K562 (cell line): Measurements from ENCODE around the gene CHKB. TPM values are rescaled to one million over a fixed set of nuclear protein-coding genes. Genes with fewer than 3 reads are reported as not detected.

Experiments
- ATAC-seq: fragments of 200-7000 bp; cut with Tn5 transposase; 3 replicates; pipeline ENCODE4 v1.9.1; 2020; ENCODE audit warnings: moderate library complexity
- BruUV-seq: library from RNA; stranded (reverse); fragments of 400-500 nt; replicated peaks from 2 replicates; lab custom pipeline; 2021; lab: Mats Ljungman, UMichigan
- CTCF ChIA-PET: fragments of 300-600 bp; formaldehyde crosslinking; extraction: SDS; loops from one replicate; lab custom pipeline; 2021; ENCODE audit warnings: low intra/inter-chr PET ratio; lab: Yijun Ruan, JAX
- POLR2A ChIA-PET: fragments of 300-600, 350-650 bp; sonication (Branson Sonifier 250); formaldehyde crosslinking; extraction: SDS; loops from one replicate; lab custom pipeline; 2021; ENCODE audit warnings: antibody characterized with exemption, inconsistent platforms; lab: Yijun Ruan, JAX
- DNase-seq, 4 experiments: peaks; one replicate each; pipeline versions ENCODE4 v3.0.0 to v3.0.0-alpha.2; 2011 to 2018; ENCODE audit warnings: low spot score in 3 of 4, mixed read lengths in 3 of 4; ENCODE audit errors: extremely low read depth in 1 of 4
- FAIRE-seq: peaks from 2 replicates; lab custom pipeline; 2011; peaks lifted over from hg19 to GRCh38; lab: Jason Lieb, UNC
- H2AFZ ChIP-seq: 2 replicates; pipeline ENCODE4 v1.6.0; 2011; ENCODE audit warnings: low read depth, low read length, control low read depth, inconsistent platforms
- H3K27ac ChIP-seq: fragments of 200-600 bp; 3 replicates; pipeline ENCODE4 v1.8.0; 2011; ENCODE audit warnings: low read depth, mild to moderate bottlenecking, control low read depth, inconsistent platforms, low read length, moderate library complexity, mixed read lengths; ENCODE audit errors: extremely low read depth
- H3K27me3 ChIP-seq, 2 experiments: fragments of 300-600 bp in 1 of 2; 2 replicates in 1 of 2; 3 replicates in 1 of 2; pipeline versions ENCODE4 v1.6.0 to v1.8.0; 2011; ENCODE audit warnings: inconsistent platforms in 2 of 2, low read length in 2 of 2, mild to moderate bottlenecking in 1 of 2, mixed read lengths in 1 of 2, moderate library complexity in 1 of 2; ENCODE audit not compliant: control insufficient read depth in 2 of 2, insufficient read depth in 2 of 2
- H3K36me3 ChIP-seq: fragments of 300-600 bp; 3 replicates; pipeline ENCODE4 v1.8.0; 2011; ENCODE audit warnings: mild to moderate bottlenecking, low read length, inconsistent platforms; ENCODE audit not compliant: control insufficient read depth, insufficient read depth
- H3K4me1 ChIP-seq, 2 experiments: fragments of 200-600 bp in 1 of 2; replicated peaks in 1 of 2; 2 replicates in 1 of 2; 3 replicates in 1 of 2; pipeline versions ENCODE4 v1.5.1 to v1.8.0; 2011; ENCODE audit warnings: inconsistent platforms in 2 of 2, low read length in 2 of 2, mild to moderate bottlenecking in 1 of 2, mixed read lengths in 1 of 2, moderate library complexity in 1 of 2; ENCODE audit not compliant: control insufficient read depth in 2 of 2, insufficient read depth in 2 of 2
- H3K4me2 ChIP-seq: 2 replicates; pipeline ENCODE4 v1.6.1; 2011; ENCODE audit warnings: low read length, control low read depth, inconsistent platforms, mixed read lengths; ENCODE audit not compliant: insufficient read depth
- H3K4me3 ChIP-seq: fragments of 200-600 bp; sonication (generic), shearing (Covaris generic); 2 replicates; pipeline ENCODE4 v1.5.1; 2016; ENCODE audit warnings: control low read depth, inconsistent platforms
- H3K79me2 ChIP-seq: fragments of 200-600 bp; 3 replicates; pipeline ENCODE4 v1.8.0; 2011; ENCODE audit warnings: low read length, inconsistent platforms; ENCODE audit not compliant: control insufficient read depth, insufficient read depth
- H3K9ac ChIP-seq, 2 experiments: 2 replicates each; pipeline versions ENCODE4 v1.6.0 to v1.6.1; 2011; ENCODE audit warnings: low read depth in 2 of 2, low read length in 2 of 2, control low read depth in 1 of 2, inconsistent platforms in 1 of 2, mild to moderate bottlenecking in 1 of 2, mixed read lengths in 1 of 2; ENCODE audit not compliant: insufficient read depth in 1 of 2
- H3K9me1 ChIP-seq: one replicate; pipeline ENCODE4 v1.6.0; 2011; ENCODE audit warnings: inconsistent platforms, mild to moderate bottlenecking, low read length, moderate library complexity; ENCODE audit not compliant: control insufficient read depth, insufficient read depth
- H3K9me3 ChIP-seq: replicated peaks from 2 replicates; pipeline ENCODE4 v1.5.1; 2011; ENCODE audit warnings: low read depth, low read length, inconsistent platforms; ENCODE audit not compliant: control insufficient read depth, insufficient read depth
- H4K20me1 ChIP-seq: replicated peaks from 2 replicates; pipeline ENCODE4 v1.6.1; 2011; ENCODE audit warnings: low read length, inconsistent platforms, mixed read lengths; ENCODE audit not compliant: control insufficient read depth, insufficient read depth
- C11orf30 ChIP-seq: fragments of 450-650 bp; IDR thresholded peaks from 2 replicates; pipeline ENCODE4 v1.6.1; 2016; ENCODE audit warnings: low read depth, mild to moderate bottlenecking
- ETS2 ChIP-seq: IDR thresholded peaks from 2 replicates; pipeline ENCODE4 v1.6.1; 2016; ENCODE audit warnings: borderline replicate concordance, missing genetic modification characterization, mild to moderate bottlenecking, moderate library complexity, missing compliant biosample characterization; ENCODE audit not compliant: poor library complexity, severe bottlenecking
- FOXK2 ChIP-seq, 2 experiments: fragments of 450-650 bp; IDR thresholded peaks in 1 of 2; conservative IDR thresholded peaks in 1 of 2; 2 replicates each; pipeline ENCODE4 v1.6.1; 2016; ENCODE audit warnings: low read depth in 2 of 2, mild to moderate bottlenecking in 1 of 2
- FOXP1 ChIP-seq: sonication (generic); formaldehyde crosslinking; IDR thresholded peaks from 2 replicates; pipeline ENCODE4 v1.8.0; 2022; ENCODE audit warnings: mild to moderate bottlenecking, missing genetic modification reagents
- NFATC3 ChIP-seq: fragments of 450-650 bp; IDR thresholded peaks from 2 replicates; pipeline ENCODE4 v1.6.1; 2017; ENCODE audit warnings: mild to moderate bottlenecking
- SMARCC2 ChIP-seq: fragments of 450-650 bp; IDR thresholded peaks from 2 replicates; pipeline ENCODE4 v1.6.1; 2017; ENCODE audit warnings: antibody characterized with exemption, moderate library complexity, mild to moderate bottlenecking, low read depth
- ZBTB40 ChIP-seq, 2 experiments: fragments of 450-650 bp in 1 of 2; sonication (generic) in 1 of 2; formaldehyde crosslinking in 1 of 2; IDR thresholded peaks; 2 replicates each; pipeline versions ENCODE4 v1.7.1 to v1.9.0; 2016 to 2022; ENCODE audit warnings: inconsistent platforms in 1 of 2, mild to moderate bottlenecking in 1 of 2, missing genetic modification reagents in 1 of 2
- ZBTB5 ChIP-seq: fragments of 450-650 bp; IDR thresholded peaks from 2 replicates; pipeline ENCODE4 v1.6.1; 2017; ENCODE audit warnings: antibody characterized with exemption
- ZC3H8 ChIP-seq: fragments of 450-650 bp; IDR thresholded peaks from 2 replicates; pipeline ENCODE4 v1.6.1; 2017
- ZKSCAN1 ChIP-seq: fragments of 150-350 bp; IDR thresholded peaks from 2 replicates; pipeline ENCODE4 v1.6.1; 2016; ENCODE audit warnings: low read depth, low read length
- ZNF384 ChIP-seq: IDR thresholded peaks from 2 replicates; pipeline ENCODE4 v1.6.1; 2012; ENCODE audit warnings: low read depth, low read length, improper control_type of control experiment
- ZNF41 ChIP-seq: fragments of 250-450 bp; sonication (Bioruptor Pico); conservative IDR thresholded peaks from 2 replicates; pipeline ENCODE4 v1.4.0; 2020; ENCODE audit warnings: mild to moderate bottlenecking
- WGBS: fragments of 100-300 bp; shearing (Covaris generic); methylation state at CpG from one replicate; pipeline ENCODE4 v1.1.6; 2016; ENCODE audit warnings: low coverage, mixed read lengths; ENCODE audit not compliant: insufficient coverage; ENCODE audit errors: missing lambda C conversion rate; 5-methylcytosine and 5-hydroxymethylcytosine counted together
- in situ Hi-C: fragments of 300-500 bp; cut with MboI; formaldehyde crosslinking; loops from 4 replicates; pipeline ENCODE4 v1.15.0; 2018; ENCODE audit warnings: inconsistent platforms, mixed read lengths
- intact Hi-C: fragments of 100-400 bp; cut with micrococcal nuclease; formaldehyde crosslinking; loops from 2 replicates; pipeline ENCODE4 v1.14.2; 2022
- polyA plus RNA-seq, 8 experiments: library from polyadenylated mRNA; depleted of rRNA in 4 of 8; stranded (reverse) in 5 of 8; unstranded in 3 of 8; fragments of >200 nt; fragmentation: Nextera tagmentation in 2 of 8; fragmentation: Illumina TruSeq in 1 of 8; extraction: Ambion mirVana in 2 of 8; extraction: Trizol in 1 of 8; gene quantifications; 2 replicates each; pipeline versions ENCODE4 v1.2.1 to v1.2.3, GENCODE V29; 2011 to 2014; ENCODE audit warnings: inconsistent platforms in 1 of 8, missing spikeins in 1 of 8
- total RNA-seq, 7 experiments: library from RNA; depleted of rRNA in 6 of 7; stranded (reverse); fragments of >200 nt in 6 of 7; fragmentation: Illumina TruSeq in 2 of 7; extraction: Trizol in 2 of 7; gene quantifications; 2 replicates each; pipeline versions ENCODE4 v1.2.1 to v1.2.3, GENCODE V29; 2011 to 2021; ENCODE audit warnings: low replicate concordance in 1 of 7

The CHKB gene
- total and polyA plus RNA-seq, 9 of the 15 experiments (the other 6 are each of a cell fraction or from before 2014, with no cell fraction given), result 2.7 to 31.0 (median 11.0) TPM

- Histone ChIP-seq H3K9ac (no peak overlapping the region), H4K20me1 (peaks cover 3% of the 10 kb centered on the region; the same call in 1 of the 2 replicates), H3K79me2 (no peaks in the 10 kb centered on the region), H3K9me3 (no peaks in the 10 kb centered on the region), H3K4me3 (no peak overlapping the region), H3K36me3 (no peaks in the 10 kb centered on the region), H3K27ac (no peak overlapping the region), H2AFZ (no peak overlapping the region), H3K4me1 (peaks cover 0 to 17% of the 10 kb centered on the region in 2 experiments; a peak in 2 of 5 replicates), H3K27me3 (peaks cover 13 to 58% of the 10 kb centered on the region in 2 experiments; a peak in 4 of 5 replicates), H3K9me1 (no peaks in the 10 kb centered on the region), H3K4me2 (no peak overlapping the region)
- DNase-seq (no peak), ATAC-seq (no peak), FAIRE-seq (no peak)
- BruUV-seq, result no TSS peak
- WGBS, result 0% methylated on average over 2 of the region's 2 CpGs
- intact Hi-C loops, result no loop called here
- ChIA-PET POLR2A (no interaction called here), CTCF (no interaction called here)
- in situ Hi-C loops, result no loop called here
- TF ChIP-seq ZNF41 (CRISPR knock-in tag) (no peak), ZNF384 (no peak), ETS2 (tag) (no peak), NFATC3 (no peak), C11orf30 (no peak), SMARCC2 (no peak), ZKSCAN1 (no peak), FOXP1 (CRISPR knock-in tag) (no peak), ZBTB5 (no peak), ZC3H8 (no peak), ZBTB40 (IDR thresholded peaks at IDR 0.05) (no peak), ZBTB40 (CRISPR knock-in tag; IDR thresholded peaks at IDR 0.05) (no peak), FOXK2 (conservative IDR thresholded peaks at IDR 0.05 in 1 of 2, IDR thresholded peaks at IDR 0.05 in 1 of 2; ENCODE audit: low read depth in 2 of 2) (no peak)
Measured at GRCh38 chr22:50602338-50602700, 19.7 kb upstream of the CHKB start.
